ENCODE results near the gene RFT1.

- TF ChIP-seq CTCF (IDR thresholded peaks at IDR 0.05) (no peak), POLR2A (IDR thresholded peaks at IDR 0.05) (no peak)
Observed at GRCh38 chr3:53065841-53066480, 64.3 kb downstream of the RFT1 start.

Data from ovary (tissue), 3 donors.